Stomach (tissue), 9 donors: ENCODE data around the gene HHIPL1. TPM values are rescaled to one million over a fixed set of nuclear protein-coding genes. Genes with fewer than 3 reads are reported as not detected.

Source experiments
- DNase-seq, 2 donors: peaks; one replicate each; pipeline versions ENCODE4 v3.0.0 to v3.0.0-alpha.2; 2013 to 2019
- H3K27ac ChIP-seq, 5 donors: fragments of 200-600 bp in 4 of 5; sonication (generic) in 4 of 5; one replicate each; pipeline ENCODE4 v1.5.1; 2013 to 2019; ENCODE audit warnings: mild to moderate bottlenecking in 1 of 5, moderate library complexity in 1 of 5
- H3K27me3 ChIP-seq, 3 donors: fragments of 200-600 bp; sonication (generic); one replicate each; pipeline ENCODE4 v1.5.1; 2017 to 2019; ENCODE audit warnings: mixed run types in 1 of 3
- H3K36me3 ChIP-seq, 4 donors: fragments of 200-600 bp; sonication (generic); 1 replicate in 3 of 4; 2 replicates in 1 of 4; pipeline ENCODE4 v1.5.1; 2016 to 2019
- H3K4me1 ChIP-seq, 4 donors: fragments of 200-600 bp; sonication (generic); one replicate each; pipeline ENCODE4 v1.5.1; 2016 to 2019
- H3K4me3 ChIP-seq, 4 donors: fragments of 200-600 bp; sonication (generic) in 3 of 4; one replicate each; pipeline ENCODE4 v1.5.1; 2016 to 2019; ENCODE audit warnings: mild to moderate bottlenecking in 1 of 4
- H3K9me3 ChIP-seq, 4 donors: fragments of 200-600 bp; sonication (generic); one replicate each; pipeline ENCODE4 v1.5.1; 2016 to 2019
- EP300 ChIP-seq: sonication (generic); formaldehyde crosslinking; IDR thresholded peaks from one replicate; pipeline ENCODE4 v1.6.1; 2017; ENCODE audit warnings: antibody characterized with exemption
- POLR2A ChIP-seq, 4 donors: fragments of 450-650 bp; IDR thresholded peaks; one replicate each; pipeline ENCODE4 v1.6.1; 2016; ENCODE audit warnings: antibody characterized with exemption in 4 of 4, control low read depth in 2 of 4, mild to moderate bottlenecking in 1 of 4, moderate library complexity in 1 of 4
- POLR2AphosphoS5 ChIP-seq, 3 donors: sonication (generic); formaldehyde crosslinking; IDR thresholded peaks; one replicate each; pipeline ENCODE4 v1.6.1; 2016; ENCODE audit warnings: antibody characterized with exemption in 3 of 3
- WGBS, 5 donors: extraction: QIAGEN DNeasy Blood & Tissue Kit in 3 of 5; methylation state at CpG; one replicate each; pipeline versions ENCODE4 v1.1.5 to v1.1.7; 2013 to 2018; 5-methylcytosine and 5-hydroxymethylcytosine counted together
- intact Hi-C: fragments of 100-400 bp; cut with DNase I; formaldehyde crosslinking; loops from one replicate; pipeline ENCODE4 v1.15.1; 2023; ENCODE audit warnings: low total_unique reads
- polyA plus RNA-seq, 3 donors: library from polyadenylated mRNA; stranded (reverse); fragments of 200-250 nt; gene quantifications; one replicate each; pipeline ENCODE4 v1.2.3, GENCODE V29; 2013
- total RNA-seq, 5 donors: library from RNA; depleted of rRNA; stranded (reverse); fragments of >200 nt; gene quantifications; one replicate each; pipeline versions ENCODE4 v1.1.0 to v1.2.3, GENCODE V29; 2014 to 2016
- TF ChIP-seq, protein P1 (sequence below), 7 experiments: fragments of 450-650 bp in 4 of 7; fragments of 200-600 bp in 3 of 7; sonication (generic) in 3 of 7; IDR thresholded peaks; one replicate each; pipeline ENCODE4 v1.5.1; 2016 to 2019; ENCODE audit warnings: antibody characterized with exemption in 7 of 7, control low read depth in 2 of 7, mild to moderate bottlenecking in 1 of 7
- donor health status: healthy with polysubstance abuse.
- donor health status: Bipolar disorder and iron deficiency.
- donor health status: healthy.

The HHIPL1 gene
- total and polyA plus RNA-seq, 8 donors: 0.15 to 2.0 (median 0.68) TPM; not detected in 1

DNA sequence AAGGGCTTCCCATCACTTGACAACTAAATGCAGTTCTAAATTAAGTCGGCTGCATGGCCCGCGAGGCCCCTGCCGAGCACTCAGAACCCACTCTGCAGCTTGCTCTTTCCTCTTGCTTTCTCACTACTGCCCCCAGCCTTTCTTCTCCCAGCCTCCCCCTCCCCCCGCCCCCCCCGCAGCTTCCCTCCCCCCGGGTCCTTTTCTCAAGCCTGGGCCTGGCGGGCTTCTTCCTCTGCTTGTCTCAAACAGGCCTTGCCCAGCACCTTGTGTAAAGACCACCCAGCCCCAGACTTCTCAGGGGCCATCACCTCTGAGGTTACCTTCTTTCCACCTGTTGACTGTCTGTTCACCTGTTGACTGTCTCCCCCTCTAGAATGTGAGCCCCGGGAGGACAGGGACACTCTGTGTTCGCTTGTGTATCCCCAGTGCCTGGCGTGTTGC, 40.2 kb downstream of the HHIPL1 start:
- intact Hi-C loops: no loop called here
- Histone ChIP-seq H3K4me3 (no peak overlapping the region), H3K9me3 (no peaks in the 10 kb centered on the region), H3K27me3 (peaks cover 0 to 13% (median 7%) of the 10 kb centered on the region in 3 donors), H3K36me3 (no peaks in the 10 kb centered on the region), H3K4me1 (peaks cover 11 to 21% (median 15%) of the 10 kb centered on the region in 4 donors), H3K27ac (no peak overlapping the region)
- peak in 1 of 2 donors; percentile 3 for DNase-seq
- TF ChIP-seq EP300 (no peak), POLR2AphosphoS5 (IDR thresholded peaks at IDR 0.05) (no peak), POLR2A (IDR thresholded peaks at IDR 0.05) (no peak)
- TF ChIP-seq, protein P1, sequence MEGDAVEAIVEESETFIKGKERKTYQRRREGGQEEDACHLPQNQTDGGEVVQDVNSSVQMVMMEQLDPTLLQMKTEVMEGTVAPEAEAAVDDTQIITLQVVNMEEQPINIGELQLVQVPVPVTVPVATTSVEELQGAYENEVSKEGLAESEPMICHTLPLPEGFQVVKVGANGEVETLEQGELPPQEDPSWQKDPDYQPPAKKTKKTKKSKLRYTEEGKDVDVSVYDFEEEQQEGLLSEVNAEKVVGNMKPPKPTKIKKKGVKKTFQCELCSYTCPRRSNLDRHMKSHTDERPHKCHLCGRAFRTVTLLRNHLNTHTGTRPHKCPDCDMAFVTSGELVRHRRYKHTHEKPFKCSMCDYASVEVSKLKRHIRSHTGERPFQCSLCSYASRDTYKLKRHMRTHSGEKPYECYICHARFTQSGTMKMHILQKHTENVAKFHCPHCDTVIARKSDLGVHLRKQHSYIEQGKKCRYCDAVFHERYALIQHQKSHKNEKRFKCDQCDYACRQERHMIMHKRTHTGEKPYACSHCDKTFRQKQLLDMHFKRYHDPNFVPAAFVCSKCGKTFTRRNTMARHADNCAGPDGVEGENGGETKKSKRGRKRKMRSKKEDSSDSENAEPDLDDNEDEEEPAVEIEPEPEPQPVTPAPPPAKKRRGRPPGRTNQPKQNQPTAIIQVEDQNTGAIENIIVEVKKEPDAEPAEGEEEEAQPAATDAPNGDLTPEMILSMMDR (IDR thresholded peaks at IDR 0.05): no peak
- WGBS, 5 donors: 45 to 58% (median 52%) methylated on average over 10 to 11 of the region's 11 CpGs

- Histone ChIP-seq H3K4me3 (no peak overlapping the region), H3K36me3 (no peaks in the 10 kb centered on the region), H3K4me1 (peaks cover 11 to 21% (median 15%) of the 10 kb centered on the region in 4 donors), H3K9me3 (no peaks in the 10 kb centered on the region), H3K27me3 (peaks cover 0 to 13% (median 7%) of the 10 kb centered on the region in 3 donors), H3K27ac (no peak overlapping the region)
- 49 to 67% (median 58%) methylated on average over 1 of the region's 1 CpG for WGBS, 5 donors
- TF ChIP-seq POLR2A (IDR thresholded peaks at IDR 0.05): no peak
- TF ChIP-seq EP300: no peak
- no peak for TF ChIP-seq POLR2AphosphoS5 (IDR thresholded peaks at IDR 0.05)
- TF ChIP-seq, protein P1 (IDR thresholded peaks at IDR 0.05): no peak
- intact Hi-C loops: no loop called here
- DNase-seq: no peak
These were observed 40.7 kb downstream of the HHIPL1 start for GRCh38 chr14:99685596-99685995.

GRCh38 chr14:99686557-99687283, 41.8 kb downstream of the HHIPL1 start:
- intact Hi-C loops: no loop called here
- 80 to 88% (median 85%) methylated on average over 8 of the region's 8 CpGs for whole genome bisulfite sequencing, 5 donors
- Histone ChIP-seq H3K9me3 (no peaks in the 10 kb centered on the region), H3K4me1 (peaks cover 11 to 21% (median 15%) of the 10 kb centered on the region in 4 donors), H3K27me3 (peaks cover 0 to 18% (median 4%) of the 10 kb centered on the region in 3 donors), H3K36me3 (no peaks in the 10 kb centered on the region), H3K4me3 (no peak overlapping the region), H3K27ac (no peak overlapping the region)
- DNase-seq: no peak
- TF ChIP-seq EP300 (no peak), POLR2AphosphoS5 (IDR thresholded peaks at IDR 0.05) (no peak), POLR2A (IDR thresholded peaks at IDR 0.05) (no peak)
- TF ChIP-seq, protein P1 (IDR thresholded peaks at IDR 0.05): no peak

GRCh38 chr14:99687284-99688209, 42.6 kb downstream of the HHIPL1 start:
- intact Hi-C loops: no loop called here
- no peak overlapping the region for H3K4me3 ChIP-seq
- DNase-seq: no peak
- no peak overlapping the region for H3K27ac ChIP-seq
- no peaks in the 10 kb centered on the region for H3K9me3 ChIP-seq
- H3K27me3 ChIP-seq: peaks cover 0 to 18% (median 4%) of the 10 kb centered on the region in 3 donors
- WGBS, 5 donors: 60 to 64% (median 62%) methylated on average over 12 of the region's 12 CpGs
- no peaks in the 10 kb centered on the region for H3K36me3 ChIP-seq
- TF ChIP-seq POLR2A (IDR thresholded peaks at IDR 0.05): no peak
- TF ChIP-seq, protein P1 (IDR thresholded peaks at IDR 0.05): peak in 5 of 7 experiments; percentile 10 to 61 (median 29)
- peaks cover 11 to 20% (median 14%) of the 10 kb centered on the region in 4 donors for H3K4me1 ChIP-seq
